Peyer's patch (tissue), 4 donors: ENCODE data around the gene OR2AT4.

Experiments
- CTCF ChIP-seq, 6 experiments: fragments of 450-650 bp in 4 of 6; fragments of 200-600 bp in 2 of 6; sonication (generic) in 1 of 6; IDR thresholded peaks; one replicate each; pipeline ENCODE4 v1.5.1; 2017 to 2019; ENCODE audit warnings: antibody characterized with exemption in 6 of 6, mild to moderate bottlenecking in 3 of 6, moderate library complexity in 1 of 6
- POLR2A ChIP-seq, 2 donors: fragments of 450-650 bp; IDR thresholded peaks; one replicate each; pipeline ENCODE4 v1.5.1; 2017; ENCODE audit warnings: antibody characterized with exemption in 2 of 2, mild to moderate bottlenecking in 2 of 2, moderate library complexity in 2 of 2

DNA sequence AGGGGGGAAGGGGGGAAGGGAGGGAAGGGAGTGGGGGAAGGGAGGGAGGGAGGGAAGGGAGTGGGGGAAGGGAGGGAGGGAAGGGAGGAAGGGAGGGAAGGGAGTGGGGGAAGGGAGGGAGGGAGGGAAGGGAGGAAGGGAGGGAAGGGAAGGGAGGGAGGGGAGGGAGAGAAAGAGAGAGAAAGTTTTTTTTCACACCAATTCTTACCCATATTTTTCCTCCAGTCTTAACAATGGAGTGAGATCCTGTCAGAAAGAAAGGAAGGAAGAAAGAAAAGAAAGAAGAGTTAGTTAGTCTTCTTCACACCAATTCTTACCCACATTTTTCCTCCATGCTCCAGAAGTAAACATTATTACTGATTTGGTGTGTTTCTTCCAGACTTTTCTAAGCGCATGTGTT is 3.0 kb upstream of the OR2AT4 start:
- TF ChIP-seq POLR2A (IDR thresholded peaks at IDR 0.05) (no peak), CTCF (IDR thresholded peaks at IDR 0.05) (no peak)
